Vagina (tissue), 2 donors: Measurements from ENCODE around the gene PITHD1. TPM values are rescaled to one million over a fixed set of nuclear protein-coding genes. Genes with fewer than 3 reads are reported as not detected.

ENCODE experiments used
- DNase-seq, 2 donors: peaks; one replicate each; pipeline ENCODE4 v3.0.0-alpha.2; 2017; ENCODE audit errors: extremely low spot score in 2 of 2
- H3K27ac ChIP-seq: fragments of 200-600 bp; sonication (generic); one replicate; pipeline ENCODE4 v1.5.1; 2019
- H3K27me3 ChIP-seq: fragments of 200-600 bp; sonication (generic); one replicate; pipeline ENCODE4 v1.5.1; 2019
- H3K36me3 ChIP-seq, 2 donors: fragments of 200-600 bp; sonication (generic); one replicate each; pipeline ENCODE4 v1.5.1; 2017 to 2019
- H3K4me1 ChIP-seq: fragments of 200-600 bp; sonication (generic); one replicate; pipeline ENCODE4 v1.5.1; 2019
- H3K4me3 ChIP-seq, 2 donors: fragments of 200-600 bp; sonication (generic); 1 replicate in 1 of 2; 2 replicates in 1 of 2; pipeline ENCODE4 v1.5.1; 2016 to 2019
- H3K9me3 ChIP-seq: fragments of 200-600 bp; sonication (generic); one replicate; pipeline ENCODE4 v1.5.1; 2019
- CTCF ChIP-seq, 3 experiments: fragments of 450-650 bp in 2 of 3; fragments of 200-600 bp in 1 of 3; sonication (generic) in 1 of 3; IDR thresholded peaks; one replicate each; pipeline ENCODE4 v1.5.1; 2017 to 2019; ENCODE audit warnings: antibody characterized with exemption in 3 of 3, mild to moderate bottlenecking in 2 of 3, moderate library complexity in 2 of 3
- POLR2A ChIP-seq, 2 donors: fragments of 450-650 bp; IDR thresholded peaks; one replicate each; pipeline ENCODE4 v1.6.1; 2017; ENCODE audit warnings: antibody characterized with exemption in 2 of 2, mild to moderate bottlenecking in 2 of 2, moderate library complexity in 2 of 2
- POLR2AphosphoS5 ChIP-seq, 2 donors: sonication (generic); formaldehyde crosslinking; IDR thresholded peaks; one replicate each; pipeline ENCODE4 v1.9.0; 2017; ENCODE audit warnings: antibody characterized with exemption in 2 of 2, mild to moderate bottlenecking in 2 of 2, low read depth in 1 of 2; ENCODE audit not compliant: insufficient read depth in 1 of 2
- intact Hi-C: fragments of 100-400 bp; cut with DNase I; formaldehyde crosslinking; loops from one replicate; pipeline ENCODE4 v1.15.1; 2023
- total RNA-seq: library from RNA; depleted of rRNA; stranded (reverse); fragments of >200 nt; gene quantifications from one replicate; pipeline ENCODE4 v1.2.3, GENCODE V29; 2016

The PITHD1 gene
- total RNA-seq, 1 donor from 2014 or later = 63.6 TPM

DNA sequence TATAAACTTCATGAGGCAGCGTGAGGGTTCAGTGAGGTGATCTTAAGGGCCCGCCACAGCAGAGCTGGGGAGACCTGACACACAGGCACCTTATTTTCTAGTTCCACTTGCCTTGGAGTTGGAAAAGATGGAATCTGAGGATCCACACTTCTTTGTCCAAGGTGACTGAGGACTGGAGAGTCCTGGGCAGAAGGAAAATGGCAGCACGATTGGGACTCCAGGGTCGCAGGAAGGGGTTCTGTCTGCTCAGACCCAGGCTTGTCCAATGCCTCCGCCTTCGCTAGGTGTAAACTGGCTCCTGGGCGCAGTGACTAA, 21.0 kb downstream of the PITHD1 start:
- peaks cover 0 to 29% of the 10 kb centered on the region in 2 donors for H3K36me3 ChIP-seq
- peak overlapping the region; percentile 78 to 97 for H3K4me3 ChIP-seq
- intact Hi-C loops = loop anchor here (10.0 kb wide), 1 partner anchor 66 kb away; the partner anchor contains the start of gene FUCA1
- no peaks in the 10 kb centered on the region for H3K9me3 ChIP-seq
- peaks cover 26% of the 10 kb centered on the region for H3K4me1 ChIP-seq
- H3K27ac ChIP-seq = peak overlapping the region; percentile 77
- H3K27me3 ChIP-seq = no peaks in the 10 kb centered on the region
- no peak for TF ChIP-seq POLR2AphosphoS5 (IDR thresholded peaks at IDR 0.05; ENCODE audit: insufficient read depth in 1 of 2, low read depth in 1 of 2)
- no peak for TF ChIP-seq CTCF (IDR thresholded peaks at IDR 0.05)
- TF ChIP-seq POLR2A (IDR thresholded peaks at IDR 0.05) = no peak
- DNase-seq = no peak

- no peak for DNase-seq
- Histone ChIP-seq H3K27me3 (no peaks in the 10 kb centered on the region), H3K36me3 (peaks cover 0 to 25% of the 10 kb centered on the region in 2 donors), H3K27ac (peak overlapping the region; percentile 77), H3K4me1 (peaks cover 26% of the 10 kb centered on the region), H3K4me3 (peak overlapping the region; percentile 78 to 97), H3K9me3 (no peaks in the 10 kb centered on the region)
- intact Hi-C loops = loop anchor here (10.0 kb wide), 1 partner anchor 65 kb away; the partner anchor contains the start of gene FUCA1
- no peak for TF ChIP-seq CTCF (IDR thresholded peaks at IDR 0.05)
- TF ChIP-seq POLR2A (IDR thresholded peaks at IDR 0.05) = peak in 1 of 2 donors; percentile 19
- TF ChIP-seq POLR2AphosphoS5 (IDR thresholded peaks at IDR 0.05; ENCODE audit: insufficient read depth in 1 of 2, low read depth in 1 of 2) = peak; percentile 79 to 85
Observed at GRCh38 chr1:23799570-23800399, 21.6 kb downstream of the PITHD1 start.

- TF ChIP-seq POLR2A (IDR thresholded peaks at IDR 0.05) (peak in 1 of 2 donors; percentile 55), POLR2AphosphoS5 (IDR thresholded peaks at IDR 0.05; ENCODE audit: insufficient read depth in 1 of 2, low read depth in 1 of 2) (peak; percentile 92 to 93), CTCF (IDR thresholded peaks at IDR 0.05) (no peak)
- peak within 1 kb of the TSS; percentile 78 to 97 for H3K4me3 ChIP-seq
- H3K9me3 ChIP-seq = no peaks in the 10 kb centered on the region
- H3K27ac ChIP-seq = peak within 1 kb of the TSS; percentile 77
- H3K27me3 ChIP-seq = no peaks in the 10 kb centered on the region
- H3K4me1 ChIP-seq = peaks cover 26% of the 10 kb centered on the region
- no peak for DNase-seq
- peaks cover 0 to 17% of the 10 kb centered on the region in 2 donors for H3K36me3 ChIP-seq
- intact Hi-C loops = no loop called here
Observed at GRCh38 chr1:23800400-23801337, 22.5 kb downstream of the PITHD1 start, which contains the start of gene GALE. Gene GALE, minus strand, starts transcription at chr1:23800754. Its CDS starts 1,747 bp downstream, at chr1:23799007.

- Histone ChIP-seq H3K4me1 (peaks cover 26% of the 10 kb centered on the region), H3K36me3 (peaks cover 0 to 11% of the 10 kb centered on the region in 2 donors), H3K9me3 (no peaks in the 10 kb centered on the region), H3K27me3 (no peaks in the 10 kb centered on the region), H3K4me3 (peak overlapping the region; percentile 78 to 97), H3K27ac (peak overlapping the region; percentile 77)
- intact Hi-C loops = no loop called here
- no peak for DNase-seq
- TF ChIP-seq CTCF (IDR thresholded peaks at IDR 0.05) = no peak
- no peak for TF ChIP-seq POLR2A (IDR thresholded peaks at IDR 0.05)
- no peak for TF ChIP-seq POLR2AphosphoS5 (IDR thresholded peaks at IDR 0.05; ENCODE audit: insufficient read depth in 1 of 2, low read depth in 1 of 2)
Observed at GRCh38 chr1:23801338-23801748, 23.1 kb downstream of the PITHD1 start.
